Lower leg skin (tissue), 4 donors: Measurements from ENCODE around the gene CREB3L1. TPM values are rescaled to one million over a fixed set of nuclear protein-coding genes. Genes with fewer than 3 reads are reported as not detected.
A peak's percentile ranks its signal among the peaks of the same experiment; 100 is the strongest.

ENCODE experiments used
- DNase-seq, 2 donors: peaks; one replicate each; pipeline ENCODE4 v3.0.0-alpha.2; 2019; ENCODE audit warnings: low spot score in 2 of 2
- H3K4me3 ChIP-seq: fragments of 200-600 bp; sonication (generic); 2 replicates; pipeline ENCODE4 v1.5.1; 2017; ENCODE audit warnings: mild to moderate bottlenecking, low read depth; ENCODE audit not compliant: poor library complexity, severe bottlenecking
- POLR2A ChIP-seq, 2 donors: fragments of 450-650 bp; IDR thresholded peaks; one replicate each; pipeline ENCODE4 v1.6.1; 2016 to 2017; ENCODE audit warnings: antibody characterized with exemption in 2 of 2, mild to moderate bottlenecking in 1 of 2, moderate library complexity in 1 of 2
- WGBS, 2 donors: methylation state at CpG; one replicate each; pipeline ENCODE4 v1.1.5; 2018; 5-methylcytosine and 5-hydroxymethylcytosine counted together
- intact Hi-C: fragments of 100-400 bp; cut with DNase I; formaldehyde crosslinking; loops from one replicate; pipeline ENCODE4 v1.15.0; 2023; ENCODE audit warnings: low total_unique reads
- total RNA-seq, 4 donors: library from RNA; depleted of rRNA; stranded (reverse); fragments of >200 nt; gene quantifications; one replicate each; pipeline ENCODE4 v1.1.0, GENCODE V29; 2016
- TF ChIP-seq, protein P1 (sequence below), 3 donors: fragments of 450-650 bp; IDR thresholded peaks; one replicate each; pipeline ENCODE4 v1.5.1; 2016; ENCODE audit warnings: antibody characterized with exemption in 3 of 3, mild to moderate bottlenecking in 3 of 3, moderate library complexity in 2 of 3

CREB3L1 gene
- total RNA-seq, 4 donors from 2014 or later = 0.15 to 2.3 (median 0.54) TPM

DNA sequence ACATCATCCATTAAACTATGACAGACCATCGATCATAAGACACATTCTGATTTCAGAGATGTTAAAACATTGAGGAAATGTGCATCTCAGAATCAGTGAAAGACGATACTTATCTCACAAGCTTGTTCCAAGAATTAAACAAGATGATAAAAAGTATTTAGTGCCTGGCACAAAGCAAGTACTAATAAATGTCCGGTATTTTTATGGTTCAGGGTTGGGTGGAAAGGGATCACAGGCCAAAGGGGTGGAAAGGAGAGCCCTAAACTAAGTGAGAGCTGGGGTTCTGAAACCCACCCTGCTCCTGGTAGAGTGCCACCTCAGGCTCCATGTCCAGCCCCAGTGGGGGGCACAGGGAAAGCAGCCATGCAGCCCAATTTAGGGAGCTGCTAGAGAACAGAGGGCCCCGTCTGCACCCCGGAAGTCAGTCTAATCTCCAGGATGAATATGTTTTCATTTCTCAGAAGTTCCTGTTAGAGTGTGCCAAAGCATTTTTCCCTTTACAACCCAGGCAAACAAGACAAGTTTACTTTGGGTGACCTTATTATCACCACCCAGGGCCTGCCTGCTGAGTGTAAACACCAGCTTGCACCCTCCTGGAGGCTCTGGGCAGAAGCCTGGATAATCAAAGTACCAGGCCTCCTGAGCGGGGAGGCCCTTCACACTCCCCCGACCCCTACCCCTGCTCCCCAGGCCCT, 3.8 kb upstream of the CREB3L1 start:
- DNase-seq = no peak
- H3K4me3 ChIP-seq = no peak overlapping the region
- intact Hi-C loops = no loop called here
- TF ChIP-seq POLR2A (IDR thresholded peaks at IDR 0.05) = no peak
- TF ChIP-seq, protein P1, sequence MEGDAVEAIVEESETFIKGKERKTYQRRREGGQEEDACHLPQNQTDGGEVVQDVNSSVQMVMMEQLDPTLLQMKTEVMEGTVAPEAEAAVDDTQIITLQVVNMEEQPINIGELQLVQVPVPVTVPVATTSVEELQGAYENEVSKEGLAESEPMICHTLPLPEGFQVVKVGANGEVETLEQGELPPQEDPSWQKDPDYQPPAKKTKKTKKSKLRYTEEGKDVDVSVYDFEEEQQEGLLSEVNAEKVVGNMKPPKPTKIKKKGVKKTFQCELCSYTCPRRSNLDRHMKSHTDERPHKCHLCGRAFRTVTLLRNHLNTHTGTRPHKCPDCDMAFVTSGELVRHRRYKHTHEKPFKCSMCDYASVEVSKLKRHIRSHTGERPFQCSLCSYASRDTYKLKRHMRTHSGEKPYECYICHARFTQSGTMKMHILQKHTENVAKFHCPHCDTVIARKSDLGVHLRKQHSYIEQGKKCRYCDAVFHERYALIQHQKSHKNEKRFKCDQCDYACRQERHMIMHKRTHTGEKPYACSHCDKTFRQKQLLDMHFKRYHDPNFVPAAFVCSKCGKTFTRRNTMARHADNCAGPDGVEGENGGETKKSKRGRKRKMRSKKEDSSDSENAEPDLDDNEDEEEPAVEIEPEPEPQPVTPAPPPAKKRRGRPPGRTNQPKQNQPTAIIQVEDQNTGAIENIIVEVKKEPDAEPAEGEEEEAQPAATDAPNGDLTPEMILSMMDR (IDR thresholded peaks at IDR 0.05) = no peak
- WGBS, 2 donors = 41 to 55% methylated on average over 7 of the region's 7 CpGs

GRCh38 chr11:46275964-46276641, 1.4 kb upstream of the CREB3L1 start:
- intact Hi-C loops = no loop called here
- DNase-seq = no peak
- 40 to 48% methylated on average over 6 of the region's 6 CpGs for WGBS, 2 donors
- no peak overlapping the region for H3K4me3 ChIP-seq
- TF ChIP-seq, protein P1 (IDR thresholded peaks at IDR 0.05) = no peak
- TF ChIP-seq POLR2A (IDR thresholded peaks at IDR 0.05) = no peak

GRCh38 chr11:46277313-46277621, 195 bp upstream of the CREB3L1 start:
- intact Hi-C loops = no loop called here
- WGBS, 2 donors = 9 to 11% methylated on average over 8 of the region's 8 CpGs
- TF ChIP-seq, protein P1 (IDR thresholded peaks at IDR 0.05) = no peak
- TF ChIP-seq POLR2A (IDR thresholded peaks at IDR 0.05) = no peak
- no peak overlapping the region for H3K4me3 ChIP-seq
- DNase-seq = peak in 1 of 2 donors; percentile 63

DNA sequence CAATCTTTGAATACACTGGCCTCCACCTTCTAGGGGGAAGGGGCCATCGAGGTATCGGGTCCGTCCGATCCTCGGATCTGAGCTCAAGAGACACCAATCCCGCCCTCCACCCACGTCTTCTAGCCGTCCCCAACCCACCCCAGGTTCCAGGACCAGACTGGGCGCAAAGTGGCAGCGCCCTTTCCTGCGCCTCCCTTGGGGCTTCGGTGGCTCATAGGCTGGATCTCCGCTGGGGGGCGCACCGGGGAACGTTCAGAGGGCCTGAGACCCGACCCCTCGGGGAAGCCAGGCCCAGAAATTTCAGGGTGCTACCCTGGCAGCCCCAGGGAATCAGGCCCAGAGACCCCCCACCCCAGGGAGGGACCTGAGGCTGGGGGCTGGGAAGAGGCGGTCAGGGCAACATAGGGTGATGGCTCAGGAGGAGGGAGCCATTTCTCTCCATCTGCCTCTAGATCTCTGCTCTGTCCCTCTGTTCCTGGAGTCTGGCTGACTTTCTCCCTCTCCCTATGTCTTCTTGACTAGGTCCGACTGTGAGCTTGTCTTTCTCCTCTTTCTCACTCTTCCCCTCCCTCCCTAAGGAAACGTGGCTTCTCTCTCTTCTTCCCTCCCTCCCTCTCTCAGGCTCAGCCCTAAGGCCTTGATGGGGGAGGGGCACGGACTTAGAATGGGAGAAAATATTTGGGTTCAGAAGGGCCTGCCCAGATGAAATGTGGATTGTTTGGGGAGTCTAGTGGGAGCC, 1.1 kb downstream of the CREB3L1 start:
- peak in 1 of 2 donors; percentile 92 for DNase-seq
- intact Hi-C loops = no loop called here
- WGBS, 2 donors = 19 to 22% methylated on average over 20 to 22 of the region's 22 CpGs

DNA sequence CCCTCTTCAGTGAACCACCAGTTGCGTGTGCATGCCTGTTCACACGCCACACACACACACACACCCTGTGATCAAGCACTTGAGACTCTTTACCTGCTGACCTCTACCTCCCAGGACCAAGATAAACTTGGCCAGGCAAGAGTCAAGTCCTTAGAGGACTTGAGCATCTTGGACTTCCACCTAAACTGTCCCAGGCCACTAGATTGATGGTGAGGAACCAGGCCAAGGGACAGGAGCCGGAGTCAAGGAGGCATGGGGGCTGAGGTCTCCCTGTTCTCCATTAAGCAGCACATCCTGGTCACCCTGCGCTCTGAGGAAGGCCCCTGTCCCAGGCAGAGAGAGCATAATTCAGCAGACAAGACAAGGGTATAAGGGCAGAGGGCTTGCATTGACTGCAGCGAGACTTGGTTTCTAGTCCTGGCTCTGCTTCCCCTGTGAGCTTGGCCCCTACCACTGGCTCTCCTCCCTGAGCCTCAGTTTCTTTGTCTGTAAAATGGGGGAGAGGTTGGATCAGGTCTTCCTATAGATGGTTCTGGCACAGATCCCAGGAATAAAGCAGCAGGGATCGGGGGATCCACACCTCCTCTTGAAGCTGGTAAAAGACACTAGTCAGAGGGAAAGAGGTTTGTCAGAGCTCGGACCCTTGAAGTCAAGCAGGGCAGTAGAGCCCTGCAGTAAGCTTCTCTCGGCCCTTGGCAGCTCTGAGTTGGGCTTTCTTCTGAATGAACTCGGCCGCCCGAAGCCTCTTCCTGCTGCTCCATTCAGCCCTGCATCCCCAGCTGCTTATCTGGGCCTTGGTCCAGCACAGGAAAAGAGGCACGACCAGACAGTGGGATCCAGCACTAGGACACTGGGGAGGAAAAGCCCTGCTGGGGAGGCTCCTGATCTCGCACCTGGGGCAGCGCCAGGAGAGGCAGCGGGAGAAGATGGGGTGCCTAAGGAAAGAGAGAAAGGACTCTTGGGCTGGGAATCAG, 2.0 kb downstream of the CREB3L1 start:
- 34 to 37% methylated on average over 15 of the region's 15 CpGs for WGBS, 2 donors
- no peak for DNase-seq
- no peak overlapping the region for H3K4me3 ChIP-seq
- TF ChIP-seq, protein P1 (IDR thresholded peaks at IDR 0.05) = no peak
- TF ChIP-seq POLR2A (IDR thresholded peaks at IDR 0.05) = no peak
- intact Hi-C loops = no loop called here

More for the DNA sequence above, 1.1 kb downstream of the CREB3L1 start:
- TF ChIP-seq POLR2A (IDR thresholded peaks at IDR 0.05) = no peak
- TF ChIP-seq, protein P1 (IDR thresholded peaks at IDR 0.05) = no peak
- peak overlapping the region; percentile 42 for H3K4me3 ChIP-seq
